OCI-LY1 (cell line): Measurements from ENCODE around the gene HTR4.
"Not testable (repeated sequence)": the region's sequence is repeated elsewhere in the genome, so short reads cannot be mapped to it uniquely, and the experiment has no call there.

Source experiments
- H2AFZ ChIP-seq: fragments of 200-600 bp; sonication (generic), shearing (Covaris generic); 2 replicates; pipeline ENCODE4 v1.6.0; 2014; ENCODE audit warnings: antibody characterized with exemption, mild to moderate bottlenecking, low read length
- H3F3A ChIP-seq: fragments of 200-600 bp; sonication (generic), shearing (Covaris generic); 2 replicates; pipeline ENCODE4 v1.6.0; 2014; ENCODE audit warnings: mild to moderate bottlenecking, antibody characterized with exemption, low read length, moderate library complexity; ENCODE audit not compliant: insufficient read depth
- H3K27ac ChIP-seq: fragments of 200-600 bp; sonication (generic); 2 replicates; pipeline ENCODE4 v1.5.1; 2014; ENCODE audit warnings: low read length, mixed run types, mild to moderate bottlenecking, low read depth; ENCODE audit not compliant: poor library complexity, severe bottlenecking
- H3K27me3 ChIP-seq: fragments of 200-600 bp; sonication (generic); 2 replicates; pipeline ENCODE4 v1.6.0; 2014; ENCODE audit warnings: antibody characterized with exemption, mild to moderate bottlenecking, low read length, moderate library complexity; ENCODE audit not compliant: insufficient read depth
- H3K36me3 ChIP-seq: fragments of 200-600 bp; sonication (generic); 2 replicates; pipeline ENCODE4 v1.6.1; 2014; ENCODE audit warnings: mild to moderate bottlenecking, antibody characterized with exemption, low read length, moderate library complexity, mixed read lengths; ENCODE audit not compliant: insufficient read depth
- H3K4me1 ChIP-seq: fragments of 200-600 bp; sonication (generic); 2 replicates; pipeline ENCODE4 v1.5.1; 2014; ENCODE audit warnings: mild to moderate bottlenecking, low read length, moderate library complexity; ENCODE audit not compliant: insufficient read depth, severe bottlenecking
- H3K4me2 ChIP-seq: fragments of 200-600 bp; sonication (generic), shearing (Covaris generic); 2 replicates; pipeline ENCODE4 v1.6.1; 2014; ENCODE audit warnings: low read length
- H3K4me3 ChIP-seq: fragments of 200-600 bp; sonication (generic); 2 replicates; pipeline ENCODE4 v1.5.1; 2014; ENCODE audit warnings: low read length, low read depth, mild to moderate bottlenecking, mixed read lengths; ENCODE audit not compliant: poor library complexity, severe bottlenecking
- H3K79me2 ChIP-seq: fragments of 200-600 bp; shearing (Covaris generic); 2 replicates; pipeline ENCODE4 v1.6.1; 2016; ENCODE audit warnings: mixed run types, low read length, mixed read lengths; ENCODE audit not compliant: insufficient read depth
- H3K9ac ChIP-seq: fragments of 200-600 bp; sonication (generic), shearing (Covaris generic); 2 replicates; pipeline ENCODE4 v1.6.1; 2014; ENCODE audit warnings: mild to moderate bottlenecking, low read length, mixed read lengths
- H3K9me2 ChIP-seq: fragments of 200-600 bp; sonication (generic), shearing (Covaris generic); 2 replicates; pipeline ENCODE4 v1.6.1; 2014; ENCODE audit warnings: low read depth, mild to moderate bottlenecking, low read length, mixed read lengths
- H3K9me3 ChIP-seq: fragments of 200-600 bp; shearing (Covaris generic); 2 replicates; pipeline ENCODE4 v1.6.1; 2014; ENCODE audit warnings: low read length, mixed read lengths
- H4K20me1 ChIP-seq: fragments of 200-600 bp; sonication (generic), shearing (Covaris generic); 2 replicates; pipeline ENCODE4 v1.6.0; 2016; ENCODE audit warnings: mild to moderate bottlenecking, low read length; ENCODE audit not compliant: insufficient read depth
- EZH2 ChIP-seq: fragments of 200-600 bp; sonication (generic), shearing (Covaris generic); IDR thresholded peaks from 2 replicates; pipeline ENCODE4 v1.8.0; 2017; ENCODE audit warnings: borderline replicate concordance, mixed run types, mild to moderate bottlenecking, antibody characterized with exemption, low read length, moderate library complexity, mixed read lengths
- TF ChIP-seq, protein P1 (sequence below): fragments of 200-600 bp; sonication (generic), shearing (Covaris generic); IDR thresholded peaks from 2 replicates; pipeline ENCODE4 v1.5.1; 2017; ENCODE audit warnings: mild to moderate bottlenecking, antibody characterized with exemption, low read length, moderate library complexity, mixed read lengths

Gene HTR4

DNA sequence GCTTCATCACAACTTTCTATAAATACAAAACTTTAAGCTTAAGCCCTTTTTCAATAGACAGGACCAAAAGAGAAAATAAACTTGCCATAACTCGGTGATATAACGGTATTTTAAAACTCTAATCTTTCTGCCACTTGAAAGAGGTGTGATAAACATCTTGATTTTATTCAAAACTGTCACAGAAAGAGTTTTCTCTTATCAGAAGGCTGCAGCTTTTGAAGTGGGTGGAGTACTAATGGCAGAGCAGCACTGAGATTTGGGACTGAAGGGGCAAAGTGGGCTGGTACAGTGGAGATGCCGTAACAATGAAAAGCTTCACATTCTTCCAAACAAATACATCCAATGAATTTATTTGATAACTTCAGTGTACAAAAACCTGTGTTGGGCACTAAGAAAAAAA, 178.0 kb downstream of the HTR4 start:
- Histone ChIP-seq H3K4me3 (no peak overlapping the region), H3F3A (no peaks in the 10 kb centered on the region), H3K27me3 (no peaks in the 10 kb centered on the region), H3K79me2 (no peaks in the 10 kb centered on the region), H3K9me2 (no peaks in the 10 kb centered on the region), H3K4me2 (no peak overlapping the region), H3K4me1 (no peaks in the 10 kb centered on the region), H3K9ac (no peak overlapping the region), H4K20me1 (no peaks in the 10 kb centered on the region), H2AFZ (no peak overlapping the region), H3K36me3 (no peaks in the 10 kb centered on the region), H3K9me3 (no peaks in the 10 kb centered on the region), H3K27ac (no peak overlapping the region)
- no peak for TF ChIP-seq EZH2
- TF ChIP-seq, protein P1, sequence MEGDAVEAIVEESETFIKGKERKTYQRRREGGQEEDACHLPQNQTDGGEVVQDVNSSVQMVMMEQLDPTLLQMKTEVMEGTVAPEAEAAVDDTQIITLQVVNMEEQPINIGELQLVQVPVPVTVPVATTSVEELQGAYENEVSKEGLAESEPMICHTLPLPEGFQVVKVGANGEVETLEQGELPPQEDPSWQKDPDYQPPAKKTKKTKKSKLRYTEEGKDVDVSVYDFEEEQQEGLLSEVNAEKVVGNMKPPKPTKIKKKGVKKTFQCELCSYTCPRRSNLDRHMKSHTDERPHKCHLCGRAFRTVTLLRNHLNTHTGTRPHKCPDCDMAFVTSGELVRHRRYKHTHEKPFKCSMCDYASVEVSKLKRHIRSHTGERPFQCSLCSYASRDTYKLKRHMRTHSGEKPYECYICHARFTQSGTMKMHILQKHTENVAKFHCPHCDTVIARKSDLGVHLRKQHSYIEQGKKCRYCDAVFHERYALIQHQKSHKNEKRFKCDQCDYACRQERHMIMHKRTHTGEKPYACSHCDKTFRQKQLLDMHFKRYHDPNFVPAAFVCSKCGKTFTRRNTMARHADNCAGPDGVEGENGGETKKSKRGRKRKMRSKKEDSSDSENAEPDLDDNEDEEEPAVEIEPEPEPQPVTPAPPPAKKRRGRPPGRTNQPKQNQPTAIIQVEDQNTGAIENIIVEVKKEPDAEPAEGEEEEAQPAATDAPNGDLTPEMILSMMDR: no peak

DNA sequence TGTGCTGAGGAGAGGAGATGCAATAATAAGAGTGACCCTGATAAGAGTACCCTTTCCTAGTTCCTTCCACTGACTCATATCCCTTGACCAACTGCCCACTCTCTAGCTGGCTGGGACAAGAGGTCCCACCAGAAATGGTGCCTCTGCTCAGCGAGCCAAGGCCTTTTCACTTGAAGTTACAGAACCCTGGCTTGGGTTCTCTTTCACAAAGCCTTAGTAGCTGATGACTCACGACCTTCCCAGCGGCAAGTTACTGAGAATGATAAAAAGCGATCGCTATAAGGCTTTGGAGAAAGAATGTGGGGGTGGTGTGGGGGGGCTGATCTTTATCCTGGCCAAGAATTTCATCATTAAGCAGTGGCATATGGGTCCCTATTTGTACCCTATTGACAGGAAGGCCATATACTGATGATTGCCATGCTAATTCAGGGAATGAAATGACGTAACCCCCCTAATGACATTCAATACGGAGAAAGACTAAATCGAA, 180.3 kb downstream of the HTR4 start:
- Histone ChIP-seq H3K9me3 (no peaks in the 10 kb centered on the region), H3K79me2 (no peaks in the 10 kb centered on the region), H3F3A (no peaks in the 10 kb centered on the region), H3K4me1 (no peaks in the 10 kb centered on the region), H2AFZ (no peak overlapping the region), H3K4me2 (no peak overlapping the region), H3K9me2 (no peaks in the 10 kb centered on the region), H3K4me3 (no peak overlapping the region), H3K27me3 (no peaks in the 10 kb centered on the region), H3K27ac (no peak overlapping the region), H3K36me3 (no peaks in the 10 kb centered on the region), H4K20me1 (no peaks in the 10 kb centered on the region), H3K9ac (no peak overlapping the region)
- TF ChIP-seq, protein P1: no peak
- TF ChIP-seq EZH2: no peak

DNA sequence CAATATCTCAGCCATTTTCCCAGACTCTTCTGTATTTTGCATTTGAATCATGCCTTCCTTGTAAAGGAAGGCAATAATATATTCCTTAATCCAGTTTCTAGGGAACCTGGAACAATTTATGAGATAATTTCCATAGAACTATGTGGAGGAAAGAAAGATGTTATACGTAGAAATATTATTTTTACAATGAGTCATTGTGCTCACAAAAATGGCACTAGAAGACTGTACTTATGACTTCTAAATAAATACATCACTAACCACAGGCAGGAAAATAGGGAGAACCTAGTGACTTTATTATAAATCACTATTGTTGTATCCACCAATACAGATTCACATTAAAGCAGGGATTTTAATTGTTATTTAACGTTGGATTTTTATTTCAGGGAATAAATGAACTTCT, 182.9 kb downstream of the HTR4 start:
- Histone ChIP-seq H3K36me3 (no peaks in the 10 kb centered on the region), H3K27me3 (no peaks in the 10 kb centered on the region), H3K4me2 (no peak overlapping the region), H3K9me3 (no peaks in the 10 kb centered on the region), H3K4me3 (no peak overlapping the region), H3K9ac (no peak overlapping the region), H2AFZ (no peak overlapping the region), H3K79me2 (no peaks in the 10 kb centered on the region), H3K4me1 (no peaks in the 10 kb centered on the region), H3F3A (no peaks in the 10 kb centered on the region), H3K27ac (no peak overlapping the region), H3K9me2 (no peaks in the 10 kb centered on the region), H4K20me1 (no peaks in the 10 kb centered on the region)
- no peak for TF ChIP-seq EZH2

DNA sequence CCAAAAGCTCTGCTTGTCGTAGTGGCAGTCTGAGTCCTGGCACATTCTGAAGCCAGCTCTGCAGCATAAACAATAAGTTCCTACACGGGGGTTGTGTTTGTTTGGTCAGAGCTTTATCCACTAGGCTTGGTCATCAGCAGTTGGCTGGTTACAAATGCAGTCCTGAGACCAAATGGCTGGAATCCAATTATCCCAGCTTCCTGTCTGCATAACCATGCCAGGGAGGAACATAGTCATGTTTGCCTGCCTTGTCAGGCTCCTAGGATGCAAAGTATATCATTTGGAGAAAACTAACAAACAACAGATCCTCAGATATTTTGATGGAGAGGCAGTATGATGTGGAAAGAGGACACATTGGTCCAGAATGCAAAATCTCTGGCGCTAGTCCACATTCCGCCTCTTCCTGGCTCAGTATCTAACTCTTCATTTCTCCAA, 184.8 kb downstream of the HTR4 start:
- H3K9me2 ChIP-seq: no peaks in the 10 kb centered on the region
- no peak overlapping the region for H3K27ac ChIP-seq
- H2AFZ ChIP-seq: no peak overlapping the region
- no peaks in the 10 kb centered on the region for H3K79me2 ChIP-seq
- H4K20me1 ChIP-seq: no peaks in the 10 kb centered on the region
- H3K4me2 ChIP-seq: no peak overlapping the region
- H3K9me3 ChIP-seq: no peaks in the 10 kb centered on the region
- H3K4me1 ChIP-seq: no peaks in the 10 kb centered on the region
- H3K4me3 ChIP-seq: no peak overlapping the region
- no peak for TF ChIP-seq EZH2
- TF ChIP-seq, protein P1: no peak
- H3K9ac ChIP-seq: no peak overlapping the region
- no peaks in the 10 kb centered on the region for H3K36me3 ChIP-seq
- H3F3A ChIP-seq: no peaks in the 10 kb centered on the region
- no peaks in the 10 kb centered on the region for H3K27me3 ChIP-seq

DNA sequence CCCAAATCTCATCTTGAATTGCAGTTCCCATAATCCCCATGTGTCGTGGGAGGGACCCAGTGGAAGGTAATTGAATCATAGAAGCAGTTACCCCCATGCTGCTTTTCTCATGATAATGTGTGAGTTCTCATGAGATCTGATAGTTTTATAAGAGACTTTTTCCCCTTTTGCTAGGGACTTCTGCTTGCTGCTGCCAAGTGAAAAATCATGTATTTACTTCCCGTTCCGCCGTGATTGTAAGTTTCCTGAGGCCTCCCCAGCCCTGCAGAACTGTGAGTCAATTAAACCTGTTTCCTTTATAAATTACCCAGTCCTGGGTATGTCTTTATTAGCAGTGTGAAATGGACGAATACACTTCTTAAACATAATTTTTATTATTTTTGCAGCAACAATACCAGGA, 185.6 kb downstream of the HTR4 start:
- H3K4me3 ChIP-seq, H3K9me3 ChIP-seq, H3K79me2 ChIP-seq, H4K20me1 ChIP-seq, H2AFZ ChIP-seq, H3K9me2 ChIP-seq, H3K4me1 ChIP-seq, H3K9ac ChIP-seq, H3F3A ChIP-seq, H3K27me3 ChIP-seq, H3K27ac ChIP-seq, H3K4me2 ChIP-seq, H3K36me3 ChIP-seq: not testable (repeated sequence)
